Stimulated activated CD4-positive, alpha-beta T cell treated with anti-CD3 and anti-CD28 coated beads, Interleukin-2, amount 100 ng/mL, for 24 hours (primary cell): Measurements from ENCODE around the gene DPP10.
"Not testable (repeated sequence)": the region's sequence is repeated elsewhere in the genome, so short reads cannot be mapped to it uniquely, and the experiment has no call there.

ENCODE experiments used
- DNase-seq, 2 donors: peaks; one replicate each; pipeline ENCODE4 v3.0.0-alpha.2; 2020

The DPP10 gene

DNA sequence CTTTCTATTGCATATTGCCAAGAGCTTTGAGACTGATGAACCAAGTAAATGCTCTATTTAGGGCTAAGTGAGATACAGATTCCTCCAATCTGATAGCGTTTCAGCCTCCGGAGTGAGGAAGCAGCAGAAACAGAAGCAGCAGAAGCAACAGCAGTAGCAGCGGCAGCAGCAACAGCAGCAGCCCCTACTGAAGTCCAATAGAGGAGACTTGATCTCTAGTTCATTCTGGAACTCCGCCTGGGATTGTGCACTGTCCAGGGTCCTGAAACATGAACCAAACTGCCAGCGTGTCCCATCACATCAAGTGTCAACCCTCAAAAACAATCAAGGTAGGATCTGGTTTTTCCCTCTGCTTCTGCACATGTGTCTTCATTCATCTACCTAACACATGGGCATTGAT lies at the start of gene DPP10:
Gene DPP10 (plus strand): TSS at position 132 of the 400 bp plus-strand sequence.
- peak in 1 of 2 donors; percentile 5 for DNase-seq

- no peak for DNase-seq
Observed at GRCh38 chr2:114400890-114401289, 41.6 kb upstream of the DPP10 start.

GRCh38 chr2:114405247-114406116 lies 37.0 kb upstream of the DPP10 start:
- no peak for DNase-seq

- no peak for DNase-seq
Observed at GRCh38 chr2:114406347-114406746, 36.1 kb upstream of the DPP10 start.

DNA sequence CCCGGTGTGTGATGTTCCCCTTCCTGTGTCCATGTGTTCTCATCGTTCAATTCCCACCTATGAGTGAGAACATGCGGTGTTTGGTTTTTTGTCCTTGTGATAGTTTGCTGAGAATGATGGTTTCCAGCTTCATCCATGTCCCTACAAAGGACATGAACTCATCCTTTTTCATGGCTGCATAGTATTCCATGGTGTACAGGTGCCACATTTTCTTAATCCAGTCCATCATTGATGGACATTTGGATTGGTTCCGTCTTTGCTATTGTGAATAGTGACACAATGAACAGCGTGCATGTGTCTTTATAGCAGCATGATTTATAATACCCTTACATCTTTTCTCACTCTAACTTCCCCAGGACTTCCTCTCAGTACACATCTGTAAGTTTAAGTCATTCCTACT lies 35.1 kb upstream of the DPP10 start:
- DNase-seq, result not testable (repeated sequence)

GRCh38 chr2:114421781-114422180 lies 20.7 kb upstream of the DPP10 start:
- DNase-seq, result no peak

GRCh38 chr2:114424699-114425098 lies 17.7 kb upstream of the DPP10 start:
- DNase-seq, result no peak

DNA sequence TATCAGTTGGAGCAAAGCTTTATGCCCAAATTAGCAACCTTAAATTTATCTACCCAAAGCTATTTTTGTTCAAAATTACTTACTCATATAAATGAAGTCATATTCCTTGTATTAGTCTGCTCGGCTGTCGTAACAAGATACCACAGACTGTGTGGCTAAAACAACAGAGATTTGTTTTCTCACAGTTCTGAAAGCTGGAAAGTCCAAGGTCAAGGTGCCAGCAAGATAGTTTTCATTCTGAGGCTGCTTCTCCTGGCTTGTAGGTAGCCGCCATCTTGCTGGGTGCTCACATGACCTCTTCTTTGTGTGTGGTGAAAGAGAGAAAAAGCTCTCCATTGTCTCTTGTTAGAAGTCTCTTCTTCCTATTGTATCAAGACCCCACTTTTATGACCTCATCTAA lies 15.7 kb upstream of the DPP10 start:
- no peak for DNase-seq

GRCh38 chr2:114436329-114436728 lies 6.1 kb upstream of the DPP10 start:
- no peak for DNase-seq

DNA sequence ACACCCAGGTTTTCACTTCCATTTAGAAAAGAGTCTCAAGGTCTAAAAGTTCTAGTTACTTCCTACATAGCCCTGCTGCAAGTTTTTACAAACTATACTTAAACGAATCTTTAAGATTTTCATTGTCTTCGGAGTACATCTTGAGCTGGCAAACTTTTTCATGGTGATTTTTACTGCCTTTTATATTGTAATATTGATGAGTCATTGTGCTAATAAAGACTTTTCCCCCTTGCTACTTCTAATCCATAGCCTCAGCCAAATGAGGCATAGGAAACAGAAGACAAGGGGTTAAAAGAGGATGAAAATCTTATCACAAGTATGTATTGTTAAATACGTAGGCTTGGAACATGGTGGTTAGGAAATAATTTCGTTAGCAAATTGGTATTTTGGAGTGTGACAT lies 4.1 kb downstream of the DPP10 start:
- DNase-seq, result no peak

- no peak for DNase-seq
Observed at GRCh38 chr2:114450639-114451038, 8.2 kb downstream of the DPP10 start.

DNA sequence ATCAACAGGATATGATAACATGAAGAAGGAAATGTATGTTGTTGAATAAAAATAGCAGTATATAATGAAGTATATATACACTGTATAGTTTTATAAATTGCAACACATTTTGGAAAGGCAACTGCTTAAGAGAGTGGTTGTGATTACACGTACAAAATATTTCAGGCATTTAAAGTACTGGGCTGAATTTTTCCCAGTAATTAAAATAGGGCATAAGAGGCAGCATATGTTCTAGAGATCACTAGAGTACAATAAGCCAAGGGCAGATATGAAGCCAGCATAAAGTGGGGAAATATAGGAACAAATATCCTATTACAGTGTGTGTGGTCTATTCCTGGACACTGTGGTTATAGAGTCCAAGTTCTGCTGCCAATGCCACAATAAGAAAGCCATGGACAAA lies 14.1 kb downstream of the DPP10 start:
- no peak for DNase-seq

DNA sequence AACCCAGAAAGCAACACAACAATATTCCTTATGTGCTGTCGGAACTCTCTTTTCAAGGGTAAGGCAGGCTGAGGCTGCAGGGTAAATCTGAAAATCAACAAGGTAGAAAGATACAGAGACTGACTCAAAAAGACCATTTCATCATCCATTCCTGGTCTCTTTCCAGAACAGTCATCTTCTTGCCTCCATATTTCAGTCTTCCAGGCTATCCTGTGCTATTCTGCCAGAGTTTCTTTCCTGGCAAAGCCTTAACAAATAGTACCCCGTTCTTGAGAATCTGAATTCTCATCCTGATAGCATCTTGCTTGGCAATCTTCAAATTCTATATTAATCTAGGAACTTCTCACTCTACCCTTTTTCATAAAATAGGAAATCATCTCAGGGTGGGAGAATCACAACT lies 15.5 kb downstream of the DPP10 start:
- DNase-seq, result no peak

GRCh38 chr2:114461116-114461515 lies 18.7 kb downstream of the DPP10 start:
- no peak for DNase-seq

DNA sequence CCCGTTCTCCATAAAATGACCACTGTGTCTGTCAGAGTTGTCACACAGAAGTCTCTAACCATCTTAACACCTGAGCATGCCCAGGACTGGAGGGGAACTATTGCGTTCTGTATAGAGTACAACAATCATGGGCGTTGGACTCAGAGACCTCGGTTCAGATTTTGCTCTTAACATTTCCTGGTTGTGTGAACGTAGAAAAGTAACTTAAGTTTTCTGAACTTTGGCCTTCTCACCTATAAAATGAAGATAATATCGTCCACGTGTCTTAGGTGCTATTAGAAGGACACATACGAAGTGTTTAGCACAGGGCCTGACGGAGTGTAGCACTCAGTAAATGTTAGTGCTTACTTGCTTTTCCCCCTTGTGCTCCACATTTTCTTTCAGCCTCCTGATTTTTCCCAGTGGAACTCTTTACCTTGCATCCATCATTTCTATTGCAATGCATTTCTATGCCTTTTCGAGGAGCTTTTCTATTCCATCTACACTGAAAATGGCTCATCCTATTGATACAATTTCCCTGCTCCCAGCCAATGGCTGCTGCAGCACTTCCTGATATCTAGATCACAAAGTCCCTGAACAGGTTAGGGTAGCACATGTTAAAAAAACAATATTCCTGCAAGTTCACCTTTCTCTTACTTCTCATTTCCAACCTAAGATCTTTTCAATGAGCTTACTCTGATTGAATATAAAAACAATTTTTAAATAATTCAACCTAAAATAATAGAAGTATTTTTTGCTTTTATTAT lies 22.7 kb downstream of the DPP10 start:
- no peak for DNase-seq

GRCh38 chr2:114468343-114468742 lies 25.9 kb downstream of the DPP10 start:
- no peak for DNase-seq

- DNase-seq, result no peak
Observed at GRCh38 chr2:114472246-114472645, 29.8 kb downstream of the DPP10 start.

GRCh38 chr2:114472726-114473125 lies 30.3 kb downstream of the DPP10 start:
- DNase-seq, result no peak

- no peak for DNase-seq
Observed at GRCh38 chr2:114488841-114489530, 46.5 kb downstream of the DPP10 start.

DNA sequence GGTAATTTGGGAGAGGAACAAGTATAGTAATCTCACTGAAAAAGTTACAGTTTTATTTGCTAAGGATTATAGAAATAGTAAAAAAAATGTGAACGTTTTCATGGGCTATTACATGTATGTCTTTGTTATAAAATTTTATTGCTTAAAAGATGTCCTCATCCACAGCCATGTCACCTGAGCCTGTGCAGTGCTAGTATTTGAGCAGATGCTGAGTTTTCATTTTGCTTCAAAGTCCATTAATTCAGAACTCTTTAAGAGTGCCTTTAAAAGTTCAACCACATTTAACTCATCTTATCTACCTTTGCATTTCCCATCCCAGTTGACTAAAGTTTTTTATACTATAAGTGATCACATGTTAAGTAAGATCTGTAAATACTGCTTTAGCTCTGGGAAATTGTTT lies 52.6 kb downstream of the DPP10 start:
- DNase-seq, result no peak

DNA sequence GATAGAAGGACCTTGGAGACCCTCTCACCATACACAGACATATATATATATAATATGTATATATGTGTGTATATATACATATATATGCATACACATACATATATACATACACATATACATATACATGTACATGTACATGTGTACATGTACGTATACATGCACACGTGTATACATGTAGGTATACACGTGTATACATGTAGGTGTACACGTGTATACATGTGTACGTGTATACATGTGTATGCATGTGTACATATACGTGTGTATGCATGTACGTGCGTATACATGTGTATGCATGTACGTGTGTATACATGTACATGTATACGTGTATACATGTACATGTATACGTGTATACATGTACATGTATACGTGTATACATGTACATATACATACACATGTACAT lies 54.5 kb downstream of the DPP10 start:
- DNase-seq, result no peak

DNA sequence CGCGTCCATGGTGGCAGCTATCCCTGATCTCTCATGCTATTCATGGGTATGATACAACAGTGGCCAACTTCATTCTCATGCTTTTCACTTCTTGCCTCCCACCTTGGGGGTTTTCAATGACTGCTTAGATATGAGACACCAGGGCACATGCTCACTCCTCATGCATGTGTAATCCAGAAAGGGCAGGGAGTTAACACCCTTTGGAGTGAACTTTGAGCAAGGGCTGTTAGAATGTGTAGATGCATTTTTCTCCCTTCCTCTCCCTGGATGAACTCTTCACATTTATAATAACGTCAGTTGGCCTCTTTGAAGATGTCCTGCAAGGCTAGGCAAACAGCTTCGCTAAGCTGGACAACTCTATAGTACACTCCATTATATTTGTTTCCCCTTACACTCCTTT lies 56.7 kb downstream of the DPP10 start:
- DNase-seq, result no peak

DNA sequence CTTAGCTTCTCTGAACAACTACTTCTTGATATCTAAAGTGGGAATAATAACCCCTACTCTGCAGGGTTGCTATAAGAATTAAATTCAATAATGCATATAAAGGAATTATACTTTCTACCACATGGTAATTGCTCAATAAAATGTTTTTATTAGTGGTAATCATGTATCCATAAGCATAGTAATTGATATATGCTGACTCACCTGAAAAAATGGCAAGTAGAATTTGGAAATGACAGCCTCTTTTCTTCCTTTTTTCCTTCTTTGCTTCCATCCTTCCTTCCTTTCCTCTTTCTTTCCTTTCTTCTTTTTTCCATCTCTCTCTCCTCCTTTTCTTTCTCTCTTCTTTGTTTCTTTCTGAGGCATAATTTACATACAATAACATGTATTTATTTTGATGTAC lies 65.3 kb downstream of the DPP10 start:
- no peak for DNase-seq

- DNase-seq, result no peak
Observed at GRCh38 chr2:114515882-114516281, 73.4 kb downstream of the DPP10 start.
